HFF-Myc (cell line): ENCODE results near the gene MCC.

Experiments used
- DNase-seq: peaks from one replicate; pipeline ENCODE4 v3.0.0-alpha.2; 2011; ENCODE audit warnings: low read depth; ENCODE audit errors: extremely low read depth
- H3K4me3 ChIP-seq: replicated peaks from 2 replicates; pipeline ENCODE4 v1.5.1; 2011; ENCODE audit warnings: low read depth, mild to moderate bottlenecking, control low read depth, low read length
- TF ChIP-seq, protein P1 (sequence below): IDR thresholded peaks from 2 replicates; pipeline ENCODE4 v1.5.1; 2012; ENCODE audit warnings: mild to moderate bottlenecking, low read depth, low read length, control low read depth; ENCODE audit errors: missing control alignments

MCC gene

DNA sequence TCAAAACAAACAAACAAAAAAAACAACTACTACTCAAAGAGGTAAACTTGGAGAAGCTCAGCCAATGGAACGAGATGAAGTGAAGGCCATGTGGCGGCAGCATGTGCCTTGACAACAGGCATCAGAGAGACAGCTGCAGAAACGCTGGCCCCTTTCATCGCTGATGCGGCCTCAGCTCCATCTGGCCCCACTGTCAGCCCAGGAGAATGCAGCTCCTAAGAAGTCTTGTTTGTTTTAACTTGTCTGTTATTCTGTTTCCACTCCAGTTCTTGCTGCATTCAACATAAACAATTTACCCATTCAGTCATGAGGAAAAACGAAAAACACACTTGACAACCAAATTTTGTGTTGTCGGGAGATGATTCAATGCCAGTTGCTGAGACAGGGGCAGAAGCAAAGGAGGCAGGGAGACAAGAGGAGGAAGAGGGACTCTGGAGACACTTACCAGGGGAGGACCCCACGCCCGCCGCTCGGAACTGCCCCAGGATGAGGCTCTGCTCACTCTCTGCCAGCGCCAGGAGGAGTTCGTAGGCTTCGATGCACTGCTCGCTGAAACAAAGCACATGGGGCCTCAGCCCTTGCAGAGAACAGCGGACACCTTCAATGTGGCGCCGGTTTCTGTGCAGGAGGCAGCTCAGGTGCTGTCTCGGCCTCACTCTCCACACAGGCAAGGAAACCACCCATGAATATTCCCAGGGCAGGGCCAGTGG lies 420.5 kb downstream of the MCC start:
- H3K4me3 ChIP-seq: no peak overlapping the region
- TF ChIP-seq, protein P1, sequence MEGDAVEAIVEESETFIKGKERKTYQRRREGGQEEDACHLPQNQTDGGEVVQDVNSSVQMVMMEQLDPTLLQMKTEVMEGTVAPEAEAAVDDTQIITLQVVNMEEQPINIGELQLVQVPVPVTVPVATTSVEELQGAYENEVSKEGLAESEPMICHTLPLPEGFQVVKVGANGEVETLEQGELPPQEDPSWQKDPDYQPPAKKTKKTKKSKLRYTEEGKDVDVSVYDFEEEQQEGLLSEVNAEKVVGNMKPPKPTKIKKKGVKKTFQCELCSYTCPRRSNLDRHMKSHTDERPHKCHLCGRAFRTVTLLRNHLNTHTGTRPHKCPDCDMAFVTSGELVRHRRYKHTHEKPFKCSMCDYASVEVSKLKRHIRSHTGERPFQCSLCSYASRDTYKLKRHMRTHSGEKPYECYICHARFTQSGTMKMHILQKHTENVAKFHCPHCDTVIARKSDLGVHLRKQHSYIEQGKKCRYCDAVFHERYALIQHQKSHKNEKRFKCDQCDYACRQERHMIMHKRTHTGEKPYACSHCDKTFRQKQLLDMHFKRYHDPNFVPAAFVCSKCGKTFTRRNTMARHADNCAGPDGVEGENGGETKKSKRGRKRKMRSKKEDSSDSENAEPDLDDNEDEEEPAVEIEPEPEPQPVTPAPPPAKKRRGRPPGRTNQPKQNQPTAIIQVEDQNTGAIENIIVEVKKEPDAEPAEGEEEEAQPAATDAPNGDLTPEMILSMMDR: no peak
- DNase-seq: no peak

DNA sequence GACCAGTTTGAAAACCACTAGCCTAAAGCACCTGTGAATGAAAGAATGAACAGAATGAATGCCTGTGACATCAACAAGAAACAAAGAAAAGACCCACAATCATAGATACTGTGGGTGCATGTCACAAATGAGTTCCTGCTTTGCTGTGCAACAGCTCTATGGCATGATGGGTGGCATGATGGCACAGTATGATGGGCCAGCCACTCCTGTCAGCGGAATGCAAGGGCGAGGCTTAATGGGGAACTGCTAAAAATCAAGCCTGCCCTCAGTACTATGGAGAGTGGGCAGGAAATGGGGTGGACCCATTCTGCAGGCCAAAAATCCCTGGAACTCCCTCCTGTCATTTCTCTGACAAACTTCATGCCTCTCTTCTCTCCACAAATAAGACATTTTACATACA lies 422.6 kb downstream of the MCC start:
- no peak overlapping the region for H3K4me3 ChIP-seq
- TF ChIP-seq, protein P1: no peak

DNA sequence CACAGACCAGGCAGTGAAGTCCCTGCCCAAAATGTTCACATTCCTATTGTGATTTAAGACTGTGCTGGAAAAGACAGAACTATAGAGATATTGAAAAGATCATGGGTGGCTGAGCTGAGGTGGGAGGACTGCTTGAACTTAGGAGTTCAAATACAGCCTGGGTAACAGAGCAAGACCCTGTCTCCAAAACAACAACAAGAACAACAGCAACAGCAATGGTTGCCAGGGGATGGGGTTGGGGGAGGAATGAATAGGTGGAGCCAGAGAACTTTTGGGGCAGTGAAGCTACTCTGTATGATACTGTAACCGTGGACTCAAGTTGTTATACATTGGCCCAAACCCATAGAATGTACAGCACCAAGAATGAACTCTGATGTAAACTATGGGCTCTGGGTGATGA lies 423.4 kb downstream of the MCC start:
- TF ChIP-seq, protein P1: no peak
- no peak for DNase-seq
- H3K4me3 ChIP-seq: no peak overlapping the region

More for the DNA sequence above, 422.6 kb downstream of the MCC start:
- no peak for DNase-seq

DNA sequence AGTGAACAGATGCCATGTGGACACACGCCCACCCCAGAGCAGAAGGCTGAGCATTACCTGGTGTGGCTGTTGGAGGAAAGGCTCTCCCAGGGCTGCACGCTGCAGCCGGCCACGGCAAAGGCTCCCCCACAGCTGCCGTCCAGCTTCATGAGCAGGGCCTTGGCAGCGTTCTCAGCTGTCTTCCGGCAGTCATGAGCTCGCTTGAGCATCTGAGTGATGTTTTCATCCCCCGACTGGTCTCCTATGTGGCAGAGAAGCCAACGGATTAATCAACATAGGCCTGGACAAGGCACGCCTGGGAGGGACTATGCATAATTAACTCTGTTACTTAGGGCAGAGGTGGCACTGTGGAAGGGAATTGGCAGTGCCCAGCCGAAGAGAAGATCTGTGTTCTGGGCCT lies 424.3 kb downstream of the MCC start:
- no peak overlapping the region for H3K4me3 ChIP-seq
- DNase-seq: no peak
- TF ChIP-seq, protein P1: no peak

DNA sequence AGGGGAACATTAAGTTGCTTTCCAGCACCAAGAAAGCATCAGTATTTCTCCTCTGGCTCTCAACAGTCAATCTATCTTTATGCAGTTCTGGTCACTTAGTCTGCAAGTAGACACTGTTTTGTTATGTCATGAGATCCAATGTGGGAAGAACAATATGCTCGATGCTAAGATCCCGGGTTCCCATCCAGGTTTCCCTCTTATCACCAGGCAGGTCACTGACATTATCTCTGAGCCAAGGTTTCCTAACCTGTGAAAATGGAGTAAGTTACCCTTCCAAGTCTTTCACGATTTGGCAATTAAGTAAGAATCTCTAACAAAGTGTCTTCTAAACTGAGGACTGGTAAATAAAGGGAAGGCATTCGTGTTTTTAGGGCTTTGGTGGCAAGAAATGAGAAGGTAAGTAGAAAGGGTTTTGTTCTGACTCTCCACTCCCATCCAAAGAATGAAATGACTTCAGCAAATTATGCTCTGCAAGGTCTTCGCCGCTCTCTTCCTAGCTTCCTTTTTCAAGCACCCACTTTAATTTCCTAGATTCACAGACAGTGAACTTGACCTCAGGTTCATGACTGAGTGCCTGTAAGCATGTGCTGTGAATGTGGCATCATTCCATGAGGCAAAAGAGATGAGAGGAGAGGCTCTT lies 425.3 kb downstream of the MCC start:
- TF ChIP-seq, protein P1: no peak
- H3K4me3 ChIP-seq: no peak overlapping the region
- DNase-seq: no peak

DNA sequence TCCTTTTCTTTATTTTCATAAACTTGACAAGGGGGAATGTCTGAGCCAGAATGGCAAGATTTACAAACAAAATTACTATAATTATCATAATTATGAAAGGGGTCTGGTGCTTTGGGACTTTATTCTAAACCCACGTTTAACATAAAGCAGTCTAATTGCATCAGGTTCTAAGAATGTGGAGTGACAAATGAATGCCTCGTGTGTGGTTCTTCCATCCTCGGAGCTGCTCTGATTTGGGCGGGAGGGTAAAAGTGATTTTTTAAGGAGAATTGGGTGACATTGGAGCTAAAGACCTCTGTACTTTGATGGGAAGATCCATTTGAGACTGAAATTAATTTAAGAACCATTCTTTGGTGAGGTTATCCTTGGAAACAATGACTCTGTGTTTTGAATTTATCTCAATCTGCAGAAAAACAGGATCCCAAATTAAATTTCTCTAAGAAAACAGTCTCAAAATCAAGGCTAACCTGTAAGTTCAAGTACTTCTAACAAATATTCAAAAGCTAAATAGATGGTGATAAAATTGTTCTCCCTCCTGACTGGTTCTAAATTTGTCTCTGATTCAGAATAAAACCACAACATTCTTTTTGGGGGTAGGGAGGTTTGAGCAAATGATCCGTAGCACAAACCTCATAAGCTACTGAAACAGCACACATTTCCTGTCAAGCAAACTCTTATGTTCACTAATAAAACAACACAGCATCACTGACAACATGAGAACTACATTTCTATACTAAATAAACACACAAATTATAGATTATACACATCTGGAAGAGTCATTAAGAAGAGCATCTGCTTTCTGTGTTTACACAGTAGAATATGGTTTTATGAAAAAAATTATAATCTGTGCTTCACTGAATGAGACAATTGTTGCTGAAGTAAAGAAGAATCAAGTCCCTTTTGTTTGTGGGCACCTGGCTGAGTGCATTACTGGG lies 426.1 kb downstream of the MCC start:
- H3K4me3 ChIP-seq: no peak overlapping the region
- TF ChIP-seq, protein P1: no peak
- DNase-seq: no peak
